ENCODE measurements around the gene CNTN4. TPM values are rescaled to one million over a fixed set of nuclear protein-coding genes. Genes with fewer than 3 reads are reported as not detected.

Gene CNTN4
- total RNA-seq, 1 experiment from 2014 or later: 2.9 TPM

GRCh38 chr3:2198776-2199279 is 100.2 kb downstream of the CNTN4 start:
- Mint-ChIP-seq H3K36me3 (ENCODE audit: insufficient read depth, unreplicated experiment) (no peaks in the 10 kb centered on the region), H3K4me1 (ENCODE audit: low read depth, unreplicated experiment) (no peaks in the 10 kb centered on the region), H3K4me3 (ENCODE audit: low read depth, unreplicated experiment) (no peak overlapping the region), H3K9me3 (ENCODE audit: low read depth, unreplicated experiment) (peaks cover 5% of the 10 kb centered on the region), H3K27me3 (ENCODE audit: unreplicated experiment) (no peaks in the 10 kb centered on the region), H3K27ac (ENCODE audit: unreplicated experiment) (no peak overlapping the region)
- TF ChIP-seq, protein P1, sequence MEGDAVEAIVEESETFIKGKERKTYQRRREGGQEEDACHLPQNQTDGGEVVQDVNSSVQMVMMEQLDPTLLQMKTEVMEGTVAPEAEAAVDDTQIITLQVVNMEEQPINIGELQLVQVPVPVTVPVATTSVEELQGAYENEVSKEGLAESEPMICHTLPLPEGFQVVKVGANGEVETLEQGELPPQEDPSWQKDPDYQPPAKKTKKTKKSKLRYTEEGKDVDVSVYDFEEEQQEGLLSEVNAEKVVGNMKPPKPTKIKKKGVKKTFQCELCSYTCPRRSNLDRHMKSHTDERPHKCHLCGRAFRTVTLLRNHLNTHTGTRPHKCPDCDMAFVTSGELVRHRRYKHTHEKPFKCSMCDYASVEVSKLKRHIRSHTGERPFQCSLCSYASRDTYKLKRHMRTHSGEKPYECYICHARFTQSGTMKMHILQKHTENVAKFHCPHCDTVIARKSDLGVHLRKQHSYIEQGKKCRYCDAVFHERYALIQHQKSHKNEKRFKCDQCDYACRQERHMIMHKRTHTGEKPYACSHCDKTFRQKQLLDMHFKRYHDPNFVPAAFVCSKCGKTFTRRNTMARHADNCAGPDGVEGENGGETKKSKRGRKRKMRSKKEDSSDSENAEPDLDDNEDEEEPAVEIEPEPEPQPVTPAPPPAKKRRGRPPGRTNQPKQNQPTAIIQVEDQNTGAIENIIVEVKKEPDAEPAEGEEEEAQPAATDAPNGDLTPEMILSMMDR (IDR thresholded peaks at IDR 0.05; ENCODE audit: unreplicated experiment): no peak
- no peak for DNase-seq
- CTCF ChIA-PET: no interaction called here
- no TSS peak for BruUV-seq (replicated peaks)
- intact Hi-C loops (cut with micrococcal nuclease; ENCODE audit: unreplicated experiment): no loop called here

- Mint-ChIP-seq H3K4me1 (ENCODE audit: low read depth, unreplicated experiment) (no peaks in the 10 kb centered on the region), H3K9me3 (ENCODE audit: low read depth, unreplicated experiment) (peaks cover 7% of the 10 kb centered on the region), H3K4me3 (ENCODE audit: low read depth, unreplicated experiment) (no peak overlapping the region), H3K27ac (ENCODE audit: unreplicated experiment) (no peak overlapping the region), H3K27me3 (ENCODE audit: unreplicated experiment) (no peaks in the 10 kb centered on the region), H3K36me3 (ENCODE audit: insufficient read depth, unreplicated experiment) (no peaks in the 10 kb centered on the region)
- CTCF ChIA-PET: no interaction called here
- TF ChIP-seq, protein P1 (IDR thresholded peaks at IDR 0.05; ENCODE audit: unreplicated experiment): no peak
- no peak for DNase-seq
- BruUV-seq (replicated peaks): no TSS peak
- intact Hi-C loops (cut with micrococcal nuclease; ENCODE audit: unreplicated experiment): no loop called here
These were observed 105.4 kb downstream of the CNTN4 start for GRCh38 chr3:2204054-2204453.

GRCh38 chr3:2205692-2206091 is 107.0 kb downstream of the CNTN4 start:
- Mint-ChIP-seq H3K27ac (ENCODE audit: unreplicated experiment) (no peak overlapping the region), H3K9me3 (ENCODE audit: low read depth, unreplicated experiment) (peaks cover 5% of the 10 kb centered on the region), H3K27me3 (ENCODE audit: unreplicated experiment) (no peaks in the 10 kb centered on the region), H3K4me3 (ENCODE audit: low read depth, unreplicated experiment) (no peak overlapping the region), H3K36me3 (ENCODE audit: insufficient read depth, unreplicated experiment) (no peaks in the 10 kb centered on the region), H3K4me1 (ENCODE audit: low read depth, unreplicated experiment) (no peaks in the 10 kb centered on the region)
- BruUV-seq (replicated peaks): no TSS peak
- TF ChIP-seq, protein P1 (IDR thresholded peaks at IDR 0.05; ENCODE audit: unreplicated experiment): no peak
- DNase-seq: no peak
- intact Hi-C loops (cut with micrococcal nuclease; ENCODE audit: unreplicated experiment): no loop called here
- CTCF ChIA-PET: no interaction called here

GRCh38 chr3:2206536-2206935 is 107.9 kb downstream of the CNTN4 start:
- TF ChIP-seq, protein P1 (IDR thresholded peaks at IDR 0.05; ENCODE audit: unreplicated experiment): no peak
- peaks cover 5% of the 10 kb centered on the region for H3K9me3 Mint-ChIP-seq (ENCODE audit: low read depth, unreplicated experiment)
- no TSS peak for BruUV-seq (replicated peaks)
- H3K36me3 Mint-ChIP-seq (ENCODE audit: insufficient read depth, unreplicated experiment): no peaks in the 10 kb centered on the region
- no peak overlapping the region for H3K4me3 Mint-ChIP-seq (ENCODE audit: low read depth, unreplicated experiment)
- H3K27me3 Mint-ChIP-seq (ENCODE audit: unreplicated experiment): no peaks in the 10 kb centered on the region
- intact Hi-C loops (cut with micrococcal nuclease; ENCODE audit: unreplicated experiment): no loop called here
- DNase-seq: no peak
- CTCF ChIA-PET: no interaction called here
- H3K4me1 Mint-ChIP-seq (ENCODE audit: low read depth, unreplicated experiment): no peaks in the 10 kb centered on the region
- H3K27ac Mint-ChIP-seq (ENCODE audit: unreplicated experiment): no peak overlapping the region
